CD14-positive monocyte (primary cell): ENCODE measurements around the gene PDHA1. TPM values are rescaled to one million over a fixed set of nuclear protein-coding genes. Genes with fewer than 3 reads are reported as not detected.

Experiments
- DNase-seq, 3 donors: peaks; one replicate each; pipeline ENCODE4 v3.0.0-alpha.2; 2011 to 2022
- H2AFZ ChIP-seq: 2 replicates; pipeline ENCODE4 v1.6.0; 2012; ENCODE audit warnings: mild to moderate bottlenecking, low read depth, low read length, inconsistent platforms; ENCODE audit not compliant: insufficient read depth, poor library complexity, severe bottlenecking
- H3K27ac ChIP-seq, 2 donors: 1 replicate in 1 of 2; 2 replicates in 1 of 2; pipeline ENCODE4 v1.5.1; 2012 to 2013; ENCODE audit warnings: low read length in 2 of 2, control low read depth in 1 of 2, inconsistent platforms in 1 of 2, low read depth in 1 of 2, mild to moderate bottlenecking in 1 of 2
- H3K27me3 ChIP-seq, 2 donors: one replicate each; pipeline versions ENCODE4 v1.6.0 to v1.6.1; 2011 to 2013; ENCODE audit warnings: low read length in 2 of 2; ENCODE audit not compliant: control insufficient read depth in 2 of 2, insufficient read depth in 2 of 2
- H3K36me3 ChIP-seq, 2 donors: replicated peaks in 1 of 2; 1 replicate in 1 of 2; 2 replicates in 1 of 2; pipeline versions ENCODE4 v1.5.1 to v1.6.1; 2012 to 2013; ENCODE audit warnings: low read length in 2 of 2, control low read depth in 1 of 2, inconsistent platforms in 1 of 2, mild to moderate bottlenecking in 1 of 2; ENCODE audit not compliant: insufficient read depth in 2 of 2, control insufficient read depth in 1 of 2
- H3K4me1 ChIP-seq, 2 donors: 1 replicate in 1 of 2; 2 replicates in 1 of 2; pipeline versions ENCODE4 v1.5.1 to v1.6.1; 2012 to 2013; ENCODE audit warnings: low read length in 2 of 2, control low read depth in 1 of 2, inconsistent platforms in 1 of 2, mild to moderate bottlenecking in 1 of 2, moderate library complexity in 1 of 2; ENCODE audit not compliant: insufficient read depth in 2 of 2, control insufficient read depth in 1 of 2
- H3K4me2 ChIP-seq: replicated peaks from 2 replicates; pipeline ENCODE3; 2012; ENCODE audit warnings: low read length, moderate library complexity, mild to moderate bottlenecking; ENCODE audit not compliant: poor library complexity, severe bottlenecking; ENCODE audit errors: extremely low read depth
- H3K4me3 ChIP-seq, 3 experiments: fragments of 200-600 bp in 1 of 3; sonication (generic) in 1 of 3; replicated peaks in 1 of 3; 1 replicate in 2 of 3; 2 replicates in 1 of 3; pipeline ENCODE4 v1.5.1; 2011 to 2013; ENCODE audit warnings: low read length in 3 of 3, mild to moderate bottlenecking in 3 of 3, control low read depth in 2 of 3, low read depth in 2 of 3, inconsistent platforms in 1 of 3, moderate library complexity in 1 of 3
- H3K79me2 ChIP-seq: 2 replicates; pipeline ENCODE4 v1.6.0; 2012; ENCODE audit warnings: mild to moderate bottlenecking, control low read depth, inconsistent platforms, low read length, moderate library complexity; ENCODE audit not compliant: insufficient read depth
- H3K9ac ChIP-seq: 2 replicates; pipeline ENCODE4 v1.6.0; 2017; ENCODE audit warnings: low read length, mild to moderate bottlenecking; ENCODE audit not compliant: insufficient read depth, poor library complexity, severe bottlenecking
- H3K9me3 ChIP-seq, 2 donors: replicated peaks in 1 of 2; 1 replicate in 1 of 2; 2 replicates in 1 of 2; pipeline versions ENCODE4 v1.5.1 to v1.6.1; 2012 to 2013; ENCODE audit warnings: low read length in 2 of 2, control low read depth in 1 of 2; ENCODE audit not compliant: control insufficient read depth in 1 of 2, insufficient read depth in 1 of 2
- H4K20me1 ChIP-seq: 2 replicates; pipeline ENCODE4 v1.6.0; 2012; ENCODE audit warnings: mild to moderate bottlenecking, low read length, control low read depth, moderate library complexity; ENCODE audit not compliant: insufficient read depth
- H3K27ac Mint-ChIP-seq, 7 donors: one replicate each; pipeline ENCODE4 v1.8.0; 2020; ENCODE audit warnings: mild to moderate bottlenecking in 7 of 7, mixed read lengths in 7 of 7, moderate library complexity in 6 of 7, inconsistent platforms in 2 of 7
- H3K27me3 Mint-ChIP-seq, 3 donors: one replicate each; pipeline ENCODE4 v1.8.0; 2021 to 2022; ENCODE audit warnings: low read depth in 3 of 3, mild to moderate bottlenecking in 3 of 3, mixed read lengths in 3 of 3, moderate library complexity in 3 of 3, inconsistent platforms in 1 of 3
- H3K36me3 Mint-ChIP-seq, 2 donors: one replicate each; pipeline ENCODE4 v1.8.0; 2020; ENCODE audit warnings: mixed read lengths in 2 of 2, inconsistent platforms in 1 of 2, mild to moderate bottlenecking in 1 of 2
- H3K4me1 Mint-ChIP-seq: one replicate; pipeline ENCODE4 v1.8.0; 2020; ENCODE audit warnings: mild to moderate bottlenecking, mixed read lengths
- H3K4me3 Mint-ChIP-seq, 2 donors: one replicate each; pipeline ENCODE4 v1.8.0; 2020; ENCODE audit warnings: mild to moderate bottlenecking in 2 of 2, mixed read lengths in 2 of 2, moderate library complexity in 1 of 2
- H3K9me3 Mint-ChIP-seq, 7 donors: one replicate each; pipeline ENCODE4 v1.8.0; 2020 to 2022; ENCODE audit warnings: mixed read lengths in 7 of 7, mild to moderate bottlenecking in 6 of 7, moderate library complexity in 6 of 7, inconsistent platforms in 2 of 7
- CTCF ChIP-seq: fragments of 200-600 bp; IDR thresholded peaks from one replicate; pipeline ENCODE4 v1.8.0; 2022; ENCODE audit warnings: antibody characterized with exemption, mild to moderate bottlenecking
- WGBS: methylation state at CpG from one replicate; pipeline ENCODE4 v1.1.5; 2013; ENCODE audit warnings: missing lambda C conversion rate; ENCODE audit not compliant: insufficient coverage; 5-methylcytosine and 5-hydroxymethylcytosine counted together
- intact Hi-C, 2 donors: fragments of 100-400 bp; cut with micrococcal nuclease; formaldehyde crosslinking; loops; one replicate each; pipeline versions ENCODE4 v1.15.0 to v1.15.1; 2023
- polyA plus RNA-seq, 3 donors: library from polyadenylated mRNA; depleted of rRNA in 1 of 3; unstranded in 2 of 3; stranded (reverse) in 1 of 3; fragments of 300-500 nt in 2 of 3; fragments of >200 nt in 1 of 3; fragmentation: Illumina TruSeq in 2 of 3; gene quantifications; 1 replicate in 2 of 3; 2 replicates in 1 of 3; pipeline ENCODE4 v1.2.3, GENCODE V29; 2012 to 2021

The PDHA1 gene
- polyA plus RNA-seq, 3 donors = 56.0 to 76.3 (median 74.8) TPM

GRCh38 chrX:19392703-19393102 is 49.0 kb downstream of the PDHA1 start:
- H3K27me3 ChIP-seq = no peaks in the 10 kb centered on the region
- Mint-ChIP-seq H3K4me1 (no peaks in the 10 kb centered on the region), H3K9me3 (peaks cover 0 to 3% (median 0%) of the 10 kb centered on the region in 7 donors), H3K27ac (no peak overlapping the region), H3K36me3 (no peaks in the 10 kb centered on the region), H3K4me3 (no peak overlapping the region), H3K27me3 (peaks cover 0 to 8% (median 2%) of the 10 kb centered on the region in 3 donors)
- H3K27ac ChIP-seq = no peak overlapping the region
- no peaks in the 10 kb centered on the region for H4K20me1 ChIP-seq
- no peak overlapping the region for H3K4me2 ChIP-seq
- intact Hi-C loops = no loop called here
- H3K9me3 ChIP-seq = no peaks in the 10 kb centered on the region
- no peak overlapping the region for H3K9ac ChIP-seq
- no peak for TF ChIP-seq CTCF
- no peaks in the 10 kb centered on the region for H3K4me1 ChIP-seq
- WGBS = 80% methylated on average over 1 of the region's 4 CpGs
- no peak overlapping the region for H2AFZ ChIP-seq
- H3K79me2 ChIP-seq = no peaks in the 10 kb centered on the region
- no peak overlapping the region for H3K4me3 ChIP-seq
- DNase-seq = no peak
- no peaks in the 10 kb centered on the region for H3K36me3 ChIP-seq

- Histone ChIP-seq H3K4me3 (no peak overlapping the region), H3K36me3 (no peaks in the 10 kb centered on the region), H3K9me3 (no peaks in the 10 kb centered on the region), H3K27me3 (no peaks in the 10 kb centered on the region), H3K4me1 (no peaks in the 10 kb centered on the region), H3K79me2 (no peaks in the 10 kb centered on the region), H2AFZ (no peak overlapping the region), H3K4me2 (no peak overlapping the region), H3K9ac (no peak overlapping the region), H4K20me1 (no peaks in the 10 kb centered on the region), H3K27ac (no peak overlapping the region)
- no peak for TF ChIP-seq CTCF
- Mint-ChIP-seq H3K36me3 (no peaks in the 10 kb centered on the region), H3K27me3 (peaks cover 0 to 2% (median 0%) of the 10 kb centered on the region in 3 donors), H3K27ac (no peak overlapping the region), H3K9me3 (no peaks in the 10 kb centered on the region), H3K4me1 (no peaks in the 10 kb centered on the region), H3K4me3 (no peak overlapping the region)
- intact Hi-C loops = no loop called here
- DNase-seq = no peak
These were observed 60.0 kb downstream of the PDHA1 start for GRCh38 chrX:19403696-19404095.
